Measurements from ENCODE around the gene DLGAP1.

GRCh38 chr18:4406856-4407255 is 48.3 kb downstream of the DLGAP1 start:
- TF ChIP-seq, protein P1, sequence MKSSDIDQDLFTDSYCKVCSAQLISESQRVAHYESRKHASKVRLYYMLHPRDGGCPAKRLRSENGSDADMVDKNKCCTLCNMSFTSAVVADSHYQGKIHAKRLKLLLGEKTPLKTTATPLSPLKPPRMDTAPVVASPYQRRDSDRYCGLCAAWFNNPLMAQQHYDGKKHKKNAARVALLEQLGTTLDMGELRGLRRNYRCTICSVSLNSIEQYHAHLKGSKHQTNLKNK (CRISPR knock-in tag; IDR thresholded peaks at IDR 0.05): no peak
- TF ChIP-seq, protein P2, sequence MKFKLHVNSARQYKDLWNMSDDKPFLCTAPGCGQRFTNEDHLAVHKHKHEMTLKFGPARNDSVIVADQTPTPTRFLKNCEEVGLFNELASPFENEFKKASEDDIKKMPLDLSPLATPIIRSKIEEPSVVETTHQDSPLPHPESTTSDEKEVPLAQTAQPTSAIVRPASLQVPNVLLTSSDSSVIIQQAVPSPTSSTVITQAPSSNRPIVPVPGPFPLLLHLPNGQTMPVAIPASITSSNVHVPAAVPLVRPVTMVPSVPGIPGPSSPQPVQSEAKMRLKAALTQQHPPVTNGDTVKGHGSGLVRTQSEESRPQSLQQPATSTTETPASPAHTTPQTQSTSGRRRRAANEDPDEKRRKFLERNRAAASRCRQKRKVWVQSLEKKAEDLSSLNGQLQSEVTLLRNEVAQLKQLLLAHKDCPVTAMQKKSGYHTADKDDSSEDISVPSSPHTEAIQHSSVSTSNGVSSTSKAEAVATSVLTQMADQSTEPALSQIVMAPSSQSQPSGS (CRISPR knock-in tag; IDR thresholded peaks at IDR 0.05; ENCODE audit: borderline replicate concordance, low read depth): no peak
- TF ChIP-seq, protein P3, sequence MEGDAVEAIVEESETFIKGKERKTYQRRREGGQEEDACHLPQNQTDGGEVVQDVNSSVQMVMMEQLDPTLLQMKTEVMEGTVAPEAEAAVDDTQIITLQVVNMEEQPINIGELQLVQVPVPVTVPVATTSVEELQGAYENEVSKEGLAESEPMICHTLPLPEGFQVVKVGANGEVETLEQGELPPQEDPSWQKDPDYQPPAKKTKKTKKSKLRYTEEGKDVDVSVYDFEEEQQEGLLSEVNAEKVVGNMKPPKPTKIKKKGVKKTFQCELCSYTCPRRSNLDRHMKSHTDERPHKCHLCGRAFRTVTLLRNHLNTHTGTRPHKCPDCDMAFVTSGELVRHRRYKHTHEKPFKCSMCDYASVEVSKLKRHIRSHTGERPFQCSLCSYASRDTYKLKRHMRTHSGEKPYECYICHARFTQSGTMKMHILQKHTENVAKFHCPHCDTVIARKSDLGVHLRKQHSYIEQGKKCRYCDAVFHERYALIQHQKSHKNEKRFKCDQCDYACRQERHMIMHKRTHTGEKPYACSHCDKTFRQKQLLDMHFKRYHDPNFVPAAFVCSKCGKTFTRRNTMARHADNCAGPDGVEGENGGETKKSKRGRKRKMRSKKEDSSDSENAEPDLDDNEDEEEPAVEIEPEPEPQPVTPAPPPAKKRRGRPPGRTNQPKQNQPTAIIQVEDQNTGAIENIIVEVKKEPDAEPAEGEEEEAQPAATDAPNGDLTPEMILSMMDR (IDR thresholded peaks at IDR 0.05): no peak
- TF ChIP-seq GABPB1 (CRISPR knock-in tag; IDR thresholded peaks at IDR 0.05): no peak
- TF ChIP-seq NR2C2 (CRISPR knock-in tag; IDR thresholded peaks at IDR 0.05): no peak
- TF ChIP-seq FOXP1 (CRISPR knock-in tag; IDR thresholded peaks at IDR 0.05; ENCODE audit: borderline replicate concordance): no peak
- no peak for TF ChIP-seq AFF4 (CRISPR knock-in tag; IDR thresholded peaks at IDR 0.05; ENCODE audit: borderline replicate concordance)
- no peak for TF ChIP-seq TEAD1 (CRISPR knock-in tag; IDR thresholded peaks at IDR 0.05)
- TF ChIP-seq, protein P4, sequence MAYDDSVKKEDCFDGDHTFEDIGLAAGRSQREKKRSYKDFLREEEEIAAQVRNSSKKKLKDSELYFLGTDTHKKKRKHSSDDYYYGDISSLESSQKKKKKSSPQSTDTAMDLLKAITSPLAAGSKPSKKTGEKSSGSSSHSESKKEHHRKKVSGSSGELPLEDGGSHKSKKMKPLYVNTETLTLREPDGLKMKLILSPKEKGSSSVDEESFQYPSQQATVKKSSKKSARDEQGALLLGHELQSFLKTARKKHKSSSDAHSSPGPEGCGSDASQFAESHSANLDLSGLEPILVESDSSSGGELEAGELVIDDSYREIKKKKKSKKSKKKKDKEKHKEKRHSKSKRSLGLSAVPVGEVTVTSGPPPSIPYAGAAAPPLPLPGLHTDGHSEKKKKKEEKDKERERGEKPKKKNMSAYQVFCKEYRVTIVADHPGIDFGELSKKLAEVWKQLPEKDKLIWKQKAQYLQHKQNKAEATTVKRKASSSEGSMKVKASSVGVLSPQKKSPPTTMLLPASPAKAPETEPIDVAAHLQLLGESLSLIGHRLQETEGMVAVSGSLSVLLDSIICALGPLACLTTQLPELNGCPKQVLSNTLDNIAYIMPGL (CRISPR knock-in tag; IDR thresholded peaks at IDR 0.05): no peak
- TF ChIP-seq ESRRA (CRISPR knock-in tag; IDR thresholded peaks at IDR 0.05; ENCODE audit: borderline replicate concordance): no peak
- no peak for TF ChIP-seq CDX4 (CRISPR knock-in tag; IDR thresholded peaks at IDR 0.05; ENCODE audit: borderline replicate concordance)

Data from WTC11 (cell line).